Tibial artery (tissue), 4 donors: ENCODE measurements around the gene VEPH1.
A peak's percentile ranks its signal among the peaks of the same experiment; 100 is the strongest.

Experiments used
- DNase-seq, 2 donors: peaks; one replicate each; pipeline ENCODE4 v3.0.0-alpha.2; 2019
- H3K27ac ChIP-seq, 2 donors: fragments of 200-600 bp; sonication (generic) in 1 of 2; 1 replicate in 1 of 2; 2 replicates in 1 of 2; pipeline ENCODE4 v1.5.1; 2018 to 2019; ENCODE audit warnings: mild to moderate bottlenecking in 1 of 2
- H3K27me3 ChIP-seq, 2 donors: fragments of 200-600 bp; sonication (generic) in 1 of 2; one replicate each; pipeline versions ENCODE4 v1.5.1 to v1.6.0; 2016 to 2019
- H3K36me3 ChIP-seq, 3 donors: fragments of 200-600 bp; sonication (generic) in 2 of 3; one replicate each; pipeline ENCODE4 v1.5.1; 2016 to 2019; ENCODE audit warnings: mild to moderate bottlenecking in 2 of 3
- H3K4me1 ChIP-seq, 4 donors: fragments of 200-600 bp; sonication (generic) in 2 of 4; 1 replicate in 3 of 4; 2 replicates in 1 of 4; pipeline ENCODE4 v1.5.1; 2016 to 2019
- H3K4me3 ChIP-seq, 2 donors: fragments of 200-600 bp; sonication (generic) in 1 of 2; 1 replicate in 1 of 2; 2 replicates in 1 of 2; pipeline ENCODE4 v1.5.1; 2018 to 2019; ENCODE audit warnings: mild to moderate bottlenecking in 2 of 2
- H3K9me3 ChIP-seq, 3 donors: fragments of 200-600 bp; sonication (generic) in 1 of 3; one replicate each; pipeline ENCODE4 v1.5.1; 2016 to 2019
- CTCF ChIP-seq, 2 experiments: fragments of 200-600 bp in 1 of 2; fragments of 450-650 bp in 1 of 2; IDR thresholded peaks; one replicate each; pipeline ENCODE4 v1.5.1; 2017 to 2019; ENCODE audit warnings: antibody characterized with exemption in 2 of 2, mild to moderate bottlenecking in 1 of 2, moderate library complexity in 1 of 2
- intact Hi-C: fragments of 100-400 bp; cut with DNase I; formaldehyde crosslinking; loops from one replicate; pipeline ENCODE4 v1.15.0; 2023; ENCODE audit warnings: low total_unique reads

Gene VEPH1

GRCh38 chr3:157452097-157452496, 51.1 kb downstream of the VEPH1 start:
- H3K4me3 ChIP-seq = no peak overlapping the region
- no peak overlapping the region for H3K27ac ChIP-seq
- no peaks in the 10 kb centered on the region for H3K27me3 ChIP-seq
- no peak for TF ChIP-seq CTCF (IDR thresholded peaks at IDR 0.05)
- H3K36me3 ChIP-seq = no peaks in the 10 kb centered on the region
- DNase-seq = no peak
- no peaks in the 10 kb centered on the region for H3K9me3 ChIP-seq
- intact Hi-C loops = no loop called here
- H3K4me1 ChIP-seq = no peaks in the 10 kb centered on the region

- peak; percentile 27 to 43 for TF ChIP-seq CTCF (IDR thresholded peaks at IDR 0.05)
- Histone ChIP-seq H3K36me3 (no peaks in the 10 kb centered on the region), H3K4me1 (no peaks in the 10 kb centered on the region), H3K4me3 (no peak overlapping the region), H3K27ac (no peak overlapping the region), H3K27me3 (no peaks in the 10 kb centered on the region), H3K9me3 (no peaks in the 10 kb centered on the region)
- intact Hi-C loops = no loop called here
- no peak for DNase-seq
Observed at GRCh38 chr3:157447026-157447694, 56.1 kb downstream of the VEPH1 start.

- no peak for DNase-seq
- intact Hi-C loops = no loop called here
- TF ChIP-seq CTCF (IDR thresholded peaks at IDR 0.05) = no peak
Observed at GRCh38 chr3:157445857-157446256, 57.4 kb downstream of the VEPH1 start.

GRCh38 chr3:157444797-157445184, 58.4 kb downstream of the VEPH1 start:
- no peaks in the 10 kb centered on the region for H3K9me3 ChIP-seq
- H3K27ac ChIP-seq = no peak overlapping the region
- no peak for TF ChIP-seq CTCF (IDR thresholded peaks at IDR 0.05)
- H3K36me3 ChIP-seq = no peaks in the 10 kb centered on the region
- no peak overlapping the region for H3K4me3 ChIP-seq
- no peak for DNase-seq
- H3K4me1 ChIP-seq = no peaks in the 10 kb centered on the region
- intact Hi-C loops = no loop called here
- no peaks in the 10 kb centered on the region for H3K27me3 ChIP-seq

More at GRCh38 chr3:157445857-157446256, 57.4 kb downstream of the VEPH1 start:
- no peak overlapping the region for H3K4me3 ChIP-seq
- H3K36me3 ChIP-seq = no peaks in the 10 kb centered on the region
- H3K27ac ChIP-seq = no peak overlapping the region
- H3K9me3 ChIP-seq = no peaks in the 10 kb centered on the region
- H3K27me3 ChIP-seq = no peaks in the 10 kb centered on the region
- no peaks in the 10 kb centered on the region for H3K4me1 ChIP-seq

- Histone ChIP-seq H3K36me3 (no peaks in the 10 kb centered on the region), H3K27ac (no peak overlapping the region), H3K4me1 (no peaks in the 10 kb centered on the region), H3K27me3 (no peaks in the 10 kb centered on the region), H3K4me3 (no peak overlapping the region), H3K9me3 (no peaks in the 10 kb centered on the region)
- intact Hi-C loops = no loop called here
- TF ChIP-seq CTCF (IDR thresholded peaks at IDR 0.05) = no peak
- DNase-seq = no peak
Observed at GRCh38 chr3:157443905-157444796, 59.1 kb downstream of the VEPH1 start.
